HG02852 (cell line): ENCODE measurements around the gene TWNK.
"Not testable (repeated sequence)": the region's sequence is repeated elsewhere in the genome, so short reads cannot be mapped to it uniquely, and the experiment has no call there.

Experiments
- ATAC-seq: cut with Tn5 transposase; IDR thresholded peaks from one replicate; pipeline ENCODE4 v1.9.1; 2021; ENCODE audit warnings: mild to moderate bottlenecking, moderate library complexity; ENCODE audit not compliant: unreplicated experiment

The TWNK gene

GRCh38 chr10:100972904-100973535 is 14.3 kb upstream of the TWNK start:
- no peak for ATAC-seq

GRCh38 chr10:100975397-100975796 is 11.9 kb upstream of the TWNK start:
- ATAC-seq = not testable (repeated sequence)

DNA sequence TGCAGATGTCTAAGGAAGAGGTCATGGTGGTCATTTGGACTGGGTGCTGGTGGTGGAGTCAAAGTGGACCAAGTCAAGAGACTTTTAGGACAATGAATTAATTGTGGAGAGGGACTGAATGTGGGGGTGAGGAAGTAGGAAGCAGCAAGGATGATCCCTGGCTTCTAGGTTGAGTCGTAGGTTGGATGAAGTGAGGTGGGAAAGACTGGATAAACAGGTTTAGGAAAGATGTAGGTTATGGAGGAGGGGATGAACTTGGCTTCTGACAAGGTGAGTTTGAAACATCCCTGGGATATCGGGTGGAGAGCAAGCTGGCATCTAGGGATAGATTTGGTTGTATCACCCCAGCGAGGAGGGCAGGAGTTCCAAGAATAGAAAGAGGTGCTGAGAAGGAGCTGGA is 10.4 kb upstream of the TWNK start:
- ATAC-seq = no peak

DNA sequence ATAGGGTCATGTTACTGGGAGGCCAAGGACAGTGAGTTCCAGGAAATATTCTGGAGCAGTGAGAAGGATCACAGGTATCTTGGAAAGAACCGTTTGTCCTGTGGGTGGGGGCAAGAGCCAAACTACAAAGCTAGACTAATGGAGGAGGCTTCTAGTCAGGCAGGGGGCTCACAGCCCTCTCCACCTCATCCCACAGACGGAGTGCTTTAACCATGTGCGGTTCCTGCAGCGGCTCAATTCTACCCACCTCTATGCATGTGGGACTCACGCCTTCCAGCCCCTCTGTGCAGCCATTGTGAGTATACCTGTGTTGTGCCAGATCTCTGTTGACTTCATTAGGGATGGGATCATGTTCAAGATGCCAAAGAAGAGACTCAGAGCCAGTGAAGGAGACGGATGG is 9.9 kb upstream of the TWNK start:
- no peak for ATAC-seq

- no peak for ATAC-seq
These were observed 9.0 kb upstream of the TWNK start for GRCh38 chr10:100978121-100978900.

- no peak for ATAC-seq
These were observed 8.5 kb upstream of the TWNK start for GRCh38 chr10:100978901-100979195.

DNA sequence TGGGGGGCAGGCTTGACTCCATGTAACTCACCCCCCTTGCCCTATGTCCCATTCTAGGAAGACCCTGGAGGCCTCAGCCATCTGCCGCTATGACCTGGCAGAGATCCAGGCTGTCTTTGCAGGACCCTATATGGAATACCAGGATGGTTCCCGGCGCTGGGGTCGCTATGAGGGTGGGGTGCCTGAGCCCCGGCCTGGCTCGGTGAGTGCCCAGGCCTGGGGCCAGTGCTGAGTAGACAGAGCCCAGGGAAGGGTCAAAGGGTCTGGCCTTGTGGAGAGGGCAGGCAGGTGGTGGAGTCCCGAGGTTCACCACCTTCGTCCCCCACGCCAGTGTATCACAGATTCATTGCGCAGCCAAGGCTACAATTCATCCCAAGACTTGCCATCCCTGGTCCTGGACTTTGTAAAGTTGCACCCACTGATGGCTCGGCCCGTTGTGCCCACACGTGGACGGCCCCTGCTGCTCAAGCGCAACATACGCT is 7.5 kb upstream of the TWNK start:
- no peak for ATAC-seq

DNA sequence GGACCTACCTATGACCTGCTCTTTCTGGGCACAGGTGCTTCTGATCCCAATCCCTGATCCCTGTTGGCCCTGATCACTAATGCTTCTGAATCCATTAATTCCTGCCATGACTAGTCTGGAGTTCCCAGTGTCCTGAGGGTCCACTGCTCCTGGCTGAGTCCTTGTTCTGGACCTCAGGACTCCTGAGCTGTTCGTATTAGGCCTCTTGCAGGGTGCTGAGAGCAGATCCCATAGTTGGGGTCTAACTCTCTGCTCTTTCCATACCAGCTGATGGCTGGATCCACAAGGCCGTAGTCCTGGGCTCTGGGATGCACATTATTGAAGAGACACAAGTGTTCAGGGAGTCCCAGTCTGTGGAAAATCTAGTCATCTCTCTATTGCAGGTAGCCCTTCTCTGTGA is 7.0 kb upstream of the TWNK start:
- ATAC-seq = no peak

GRCh38 chr10:100980711-100981110 is 6.6 kb upstream of the TWNK start:
- no peak for ATAC-seq

DNA sequence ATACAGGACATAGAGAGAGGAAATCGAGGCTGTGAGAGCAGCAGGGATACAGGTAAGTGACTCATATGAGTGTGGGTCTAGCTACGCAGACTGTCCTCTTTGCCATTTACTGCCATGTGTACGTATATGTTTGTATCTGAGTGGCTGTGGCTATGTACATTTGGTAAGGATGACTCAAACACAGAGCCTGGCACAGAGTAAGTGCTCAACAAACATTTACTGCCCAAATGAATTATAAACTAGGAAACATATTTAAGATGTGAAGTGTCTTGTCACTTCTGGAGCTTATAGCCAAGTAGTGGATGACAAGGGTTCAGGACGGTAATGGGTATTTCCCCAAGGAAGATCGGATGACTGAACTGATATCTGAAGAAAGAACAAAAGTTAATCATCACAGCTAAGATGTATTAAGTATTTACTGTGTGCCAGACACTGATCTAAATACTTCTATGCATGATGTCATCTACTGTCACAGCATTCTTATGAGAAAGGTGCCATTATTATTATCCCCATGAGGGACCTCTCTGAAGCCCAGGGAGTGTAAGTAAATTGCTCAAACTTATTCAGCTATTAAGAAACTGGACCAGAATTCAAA is 6.1 kb upstream of the TWNK start:
- ATAC-seq = no peak

DNA sequence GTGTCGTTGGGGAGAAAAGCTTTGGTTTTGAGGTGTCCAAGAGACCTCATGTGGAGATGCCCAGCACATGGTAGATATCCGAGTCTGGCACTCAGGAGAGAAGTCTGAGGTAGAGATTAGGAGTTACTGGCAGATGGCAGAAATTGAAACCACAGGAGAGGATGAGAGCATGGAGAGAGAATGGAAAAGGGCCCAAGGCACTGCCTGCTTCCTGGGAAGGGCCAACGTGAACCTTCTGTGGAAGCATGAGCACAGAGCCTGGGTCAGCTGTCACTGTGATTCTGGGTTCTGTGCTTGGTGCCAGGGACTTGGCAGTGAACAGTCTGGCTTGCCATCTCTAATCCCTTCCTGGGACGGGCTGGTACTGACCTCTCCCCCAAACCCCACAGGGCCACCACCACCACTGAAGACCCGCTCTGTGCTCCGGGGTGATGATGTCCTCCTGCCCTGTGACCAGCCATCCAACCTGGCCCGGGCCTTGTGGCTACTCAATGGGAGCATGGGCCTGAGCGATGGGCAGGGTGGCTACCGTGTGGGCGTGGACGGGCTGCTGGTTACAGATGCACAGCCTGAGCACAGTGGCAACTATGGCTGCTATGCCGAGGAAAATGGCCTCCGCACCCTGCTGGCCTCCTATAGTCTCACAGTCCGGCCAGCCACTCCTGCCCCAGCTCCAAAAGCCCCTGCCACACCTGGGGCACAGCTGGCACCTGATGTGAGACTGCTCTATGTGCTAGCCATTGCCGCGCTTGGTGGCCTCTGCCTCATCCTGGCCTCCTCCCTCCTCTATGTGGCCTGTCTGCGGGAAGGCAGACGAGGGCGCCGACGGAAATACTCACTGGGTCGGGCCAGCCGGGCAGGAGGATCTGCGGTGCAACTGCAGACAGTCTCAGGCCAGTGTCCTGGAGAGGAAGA is 4.2 kb upstream of the TWNK start:
- ATAC-seq = no peak

DNA sequence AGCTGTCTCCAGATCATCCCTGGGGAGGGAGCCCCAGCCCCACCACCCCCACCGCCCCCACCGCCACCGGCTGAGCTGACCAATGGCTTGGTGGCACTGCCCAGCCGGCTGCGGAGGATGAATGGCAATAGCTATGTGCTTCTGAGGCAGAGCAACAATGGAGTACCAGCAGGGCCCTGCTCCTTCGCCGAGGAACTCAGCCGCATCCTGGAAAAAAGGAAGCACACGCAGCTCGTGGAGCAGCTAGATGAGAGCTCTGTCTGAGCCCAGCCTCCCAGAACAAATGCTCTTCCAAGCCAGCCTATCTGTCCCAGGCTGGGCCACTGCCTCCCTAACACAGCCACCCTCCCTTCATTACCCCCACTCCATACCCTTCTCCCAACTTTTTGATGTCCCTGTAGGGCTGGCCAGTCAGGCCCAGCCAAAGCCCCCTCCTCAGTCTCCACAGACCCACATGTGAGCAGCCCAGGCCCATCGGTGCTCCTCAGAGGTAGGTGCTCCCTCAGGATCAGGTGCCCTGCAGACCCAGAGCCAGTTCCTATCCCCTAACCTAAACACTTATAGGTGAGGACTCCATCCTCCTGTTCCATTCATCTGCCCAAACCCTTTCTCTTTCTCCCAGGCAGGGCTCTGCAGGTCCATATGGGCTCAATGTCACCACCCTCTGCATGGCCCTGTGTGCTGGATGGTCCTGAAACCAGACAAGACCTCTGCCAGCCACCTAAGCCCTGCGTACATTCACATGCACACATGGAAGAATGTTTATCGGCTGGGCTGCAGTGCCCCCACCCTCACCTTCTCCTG is 3.3 kb upstream of the TWNK start:
- ATAC-seq = no peak

DNA sequence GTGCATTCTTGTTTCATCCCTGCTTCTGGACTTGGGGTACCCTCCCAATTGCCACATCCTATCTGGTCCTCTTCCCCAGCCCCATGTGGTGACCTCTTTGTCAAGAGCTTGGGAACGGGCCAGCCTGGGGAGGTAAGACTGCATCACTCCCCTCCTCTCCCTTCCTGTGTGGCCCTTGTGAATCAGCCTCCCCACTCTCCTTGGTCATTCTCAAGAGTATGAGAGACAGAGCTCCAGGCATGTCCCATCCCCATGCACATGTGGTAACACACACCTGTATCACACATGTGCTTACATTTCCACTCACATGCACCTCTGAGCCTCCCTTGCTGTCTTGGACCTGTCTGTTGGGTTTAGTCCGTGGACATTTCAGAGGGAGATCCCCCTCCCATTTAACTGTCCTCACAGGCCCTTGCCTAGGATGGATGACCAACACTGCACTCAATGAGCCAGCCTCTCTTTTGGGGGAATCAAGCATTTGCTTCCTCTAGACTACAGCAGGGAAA is 2.6 kb upstream of the TWNK start:
- ATAC-seq = no peak

- ATAC-seq = no peak
These were observed 2.0 kb upstream of the TWNK start for GRCh38 chr10:100985336-100985735.

GRCh38 chr10:100986623-100986951 is 756 bp upstream of the TWNK start:
- ATAC-seq = no peak

DNA sequence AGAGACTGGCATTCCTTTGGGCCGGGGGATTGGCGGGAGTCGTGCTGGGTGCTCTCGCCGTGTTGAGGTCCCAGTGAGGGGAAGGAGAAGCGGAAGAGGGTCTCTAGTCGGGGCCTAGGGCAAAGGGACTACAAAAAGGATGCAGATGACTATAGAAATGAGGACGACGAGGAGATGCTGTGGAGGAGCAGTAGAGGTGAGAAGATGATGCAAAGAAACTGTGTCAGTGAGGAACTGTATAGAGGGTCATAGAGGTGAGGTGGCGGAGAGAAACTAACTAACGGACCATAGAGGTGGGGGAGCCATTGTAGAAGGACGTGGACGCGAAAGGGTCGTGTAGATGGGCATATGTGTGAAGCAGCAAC is 324 bp downstream of the TWNK start:
- ATAC-seq = no peak

- no peak for ATAC-seq
These were observed 823 bp downstream of the TWNK start for GRCh38 chr10:100988166-100988565.

GRCh38 chr10:100989088-100989487 is 1.7 kb downstream of the TWNK start:
- ATAC-seq = no peak

- ATAC-seq = no peak
These were observed 6.8 kb downstream of the TWNK start for GRCh38 chr10:100993986-100994708.

DNA sequence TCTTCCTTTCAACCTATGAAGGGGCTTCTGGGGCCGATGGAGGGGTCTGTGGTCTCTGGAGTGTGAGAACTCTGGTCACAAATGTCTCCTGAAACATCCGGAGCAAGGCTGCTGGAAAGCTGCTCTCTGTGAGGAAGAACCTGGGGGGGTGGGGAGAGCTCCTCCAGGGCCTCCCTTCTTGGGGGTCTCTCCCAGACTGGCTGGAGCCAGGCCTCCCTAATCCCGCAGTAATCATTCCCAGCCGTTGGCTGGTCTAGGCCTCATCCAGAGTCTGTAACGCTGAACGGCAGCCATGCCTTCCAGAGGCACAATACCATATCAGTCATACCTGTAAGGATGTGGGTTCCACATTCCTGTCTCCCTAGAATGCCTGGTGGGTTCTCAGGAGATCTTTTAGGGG is 7.8 kb downstream of the TWNK start:
- ATAC-seq = no peak
